ENCODE results near the gene TPCN2. TPM values are rescaled to one million over a fixed set of nuclear protein-coding genes. Genes with fewer than 3 reads are reported as not detected.
A peak's percentile ranks its signal among the peaks of the same experiment; 100 is the strongest.

TPCN2 gene
- total and polyA plus RNA-seq, 2 of the 8 experiments (the other 6 are each of a cell fraction or from before 2014, with no cell fraction given) = 9.7 to 18.6 TPM

DNA sequence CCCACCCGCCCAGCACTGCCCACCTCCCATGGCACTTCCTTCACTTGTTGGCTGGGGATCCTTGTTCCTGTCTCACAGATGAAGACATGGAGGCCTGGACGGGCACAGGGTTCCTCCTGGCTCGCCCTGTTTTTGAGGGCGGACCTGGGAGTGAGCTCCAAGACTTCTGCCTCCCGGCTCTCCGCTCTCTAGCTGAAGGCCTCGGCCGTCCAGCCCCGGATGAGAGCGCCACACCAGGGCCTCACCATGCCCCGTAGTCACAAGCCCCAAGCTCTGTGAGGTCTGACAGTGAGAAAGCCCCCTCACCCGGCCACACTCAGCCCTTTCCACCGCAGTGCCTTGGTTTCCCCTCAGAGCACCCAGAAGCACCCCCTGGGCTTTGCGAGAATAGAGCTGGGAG, 9.1 kb downstream of the TPCN2 start:
- Histone ChIP-seq H2AFZ (ENCODE audit: low read length) (no peak overlapping the region), H3K79me2 (ENCODE audit: control insufficient read depth in 1 of 2, insufficient read depth in 2 of 2, low read length in 2 of 2) (peaks cover 0 to 12% of the 10 kb centered on the region in 2 experiments; a peak in 1 of 4 replicates), H3K56ac (replicated peaks; ENCODE audit: insufficient read length, low read depth, low read length) (no peak overlapping the region), H3K4me2 (ENCODE audit: insufficient read depth in 1 of 2, low read depth in 2 of 2, low read length in 2 of 2) (no peak overlapping the region), H3K4ac (replicated peaks; ENCODE audit: insufficient read length, low read depth, low read length) (no peak overlapping the region), H3K4me1 (replicated peaks in 1 of 4; ENCODE audit: control insufficient read depth in 3 of 4, insufficient read depth in 4 of 4, low read length in 3 of 4) (no peaks in the 10 kb centered on the region), H3K27ac (ENCODE audit: low read depth, low read length) (no peak overlapping the region), H4K8ac (ENCODE audit: extremely low read depth, insufficient read depth, low read length) (peak overlapping the region; percentile 11; the same call in 1 of the 2 replicates), H2BK20ac (ENCODE audit: low read length) (no peak overlapping the region), H2BK15ac (ENCODE audit: low read length) (no peak overlapping the region), H2BK12ac (ENCODE audit: low read depth, low read length) (no peak overlapping the region), H2BK120ac (replicated peaks; ENCODE audit: low read depth, low read length) (no peak overlapping the region), H4K91ac (replicated peaks; ENCODE audit: insufficient read length, low read length) (no peak overlapping the region), H3K14ac (ENCODE audit: insufficient read length) (no peak overlapping the region), H2BK5ac (ENCODE audit: low read depth, low read length) (no peak overlapping the region), H3K9me3 (ENCODE audit: insufficient read depth in 2 of 2, low read depth in 1 of 2, low read length in 1 of 2) (no peaks in the 10 kb centered on the region), H3K4me3 (ENCODE audit: extremely low read depth in 1 of 4, insufficient read depth in 2 of 4, low read depth in 3 of 4, low read length in 4 of 4) (no peak overlapping the region), H3K36me3 (ENCODE audit: control insufficient read depth in 2 of 4, insufficient read depth in 4 of 4, low read length in 3 of 4) (peaks cover 0 to 13% (median 4%) of the 10 kb centered on the region in 4 experiments; a peak in 6 of 8 replicates), H3K23ac (ENCODE audit: insufficient read length) (no peak overlapping the region), H3K79me1 (ENCODE audit: low read depth, low read length) (peaks cover 18% of the 10 kb centered on the region), H3K9ac (replicated peaks in 1 of 4; ENCODE audit: extremely low read depth in 1 of 4, low read depth in 3 of 4, low read length in 3 of 4) (no peak overlapping the region), H4K20me1 (replicated peaks in 1 of 2; ENCODE audit: control insufficient read depth in 1 of 2, insufficient read depth in 2 of 2, low read length in 2 of 2) (peaks cover 2 to 35% of the 10 kb centered on the region in 2 experiments), H3K18ac (ENCODE audit: extremely low read depth, low read length) (no peak overlapping the region), H4K5ac (ENCODE audit: insufficient read length, low read depth, low read length) (no peak overlapping the region), H2AK5ac (ENCODE audit: low read depth, low read length) (no peak overlapping the region), H3K23me2 (ENCODE audit: low read depth, low read length) (no peaks in the 10 kb centered on the region), H3K27me3 (replicated peaks in 1 of 4; ENCODE audit: control insufficient read depth in 3 of 4, extremely low read depth in 1 of 4, insufficient read depth in 3 of 4, low read length in 3 of 4) (no peaks in the 10 kb centered on the region)
- TF ChIP-seq ASH2L (IDR thresholded peaks at IDR 0.05; ENCODE audit: low read length) (no peak), NRF1 (IDR thresholded peaks at IDR 0.05; ENCODE audit: low read depth, low read length) (no peak), MAFK (IDR thresholded peaks at IDR 0.05; ENCODE audit: low read depth, low read length) (no peak), SP2 (IDR thresholded peaks at IDR 0.05; ENCODE audit: low read length) (no peak), CREB1 (IDR thresholded peaks at IDR 0.05) (no peak), ZNF274 (IDR thresholded peaks at IDR 0.05; ENCODE audit: borderline replicate concordance, extremely low read depth, low read length) (no peak), TAF1 (IDR thresholded peaks at IDR 0.05; ENCODE audit: low read depth, low read length) (no peak), TBP (IDR thresholded peaks at IDR 0.05; ENCODE audit: low read depth, low read length) (no peak), CTBP2 (IDR thresholded peaks at IDR 0.05; ENCODE audit: borderline replicate concordance, insufficient read depth, insufficient read length, low read length) (no peak), TEAD4 (IDR thresholded peaks at IDR 0.05; ENCODE audit: low read depth, low read length) (no peak)
- TF ChIP-seq, protein P1, sequence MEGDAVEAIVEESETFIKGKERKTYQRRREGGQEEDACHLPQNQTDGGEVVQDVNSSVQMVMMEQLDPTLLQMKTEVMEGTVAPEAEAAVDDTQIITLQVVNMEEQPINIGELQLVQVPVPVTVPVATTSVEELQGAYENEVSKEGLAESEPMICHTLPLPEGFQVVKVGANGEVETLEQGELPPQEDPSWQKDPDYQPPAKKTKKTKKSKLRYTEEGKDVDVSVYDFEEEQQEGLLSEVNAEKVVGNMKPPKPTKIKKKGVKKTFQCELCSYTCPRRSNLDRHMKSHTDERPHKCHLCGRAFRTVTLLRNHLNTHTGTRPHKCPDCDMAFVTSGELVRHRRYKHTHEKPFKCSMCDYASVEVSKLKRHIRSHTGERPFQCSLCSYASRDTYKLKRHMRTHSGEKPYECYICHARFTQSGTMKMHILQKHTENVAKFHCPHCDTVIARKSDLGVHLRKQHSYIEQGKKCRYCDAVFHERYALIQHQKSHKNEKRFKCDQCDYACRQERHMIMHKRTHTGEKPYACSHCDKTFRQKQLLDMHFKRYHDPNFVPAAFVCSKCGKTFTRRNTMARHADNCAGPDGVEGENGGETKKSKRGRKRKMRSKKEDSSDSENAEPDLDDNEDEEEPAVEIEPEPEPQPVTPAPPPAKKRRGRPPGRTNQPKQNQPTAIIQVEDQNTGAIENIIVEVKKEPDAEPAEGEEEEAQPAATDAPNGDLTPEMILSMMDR (IDR thresholded peaks at IDR 0.05; ENCODE audit: control extremely low read depth in 1 of 3, insufficient read depth in 1 of 3, low read depth in 1 of 3, low read length in 3 of 3) = no peak
- TF ChIP-seq, protein P2, sequence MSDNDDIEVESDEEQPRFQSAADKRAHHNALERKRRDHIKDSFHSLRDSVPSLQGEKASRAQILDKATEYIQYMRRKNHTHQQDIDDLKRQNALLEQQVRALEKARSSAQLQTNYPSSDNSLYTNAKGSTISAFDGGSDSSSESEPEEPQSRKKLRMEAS (IDR thresholded peaks at IDR 0.05) = no peak
- DNase-seq (ENCODE audit: low read depth in 1 of 2, low spot score in 2 of 2) = no peak
- CTCF ChIA-PET (ENCODE audit: partially characterized antibody) = interaction anchor here (1.4 kb wide), 1 partner anchor 109 kb away, joined by 3 read pairs; no protein-coding TSS in a partner anchor
- FAIRE-seq = no peak
- POLR2A ChIA-PET (ENCODE audit: partially characterized antibody) = interaction anchor here (1.3 kb wide), 1 partner anchor 9 kb away, joined by 6 read pairs; the partner anchor contains the start of gene TPCN2
- 89% methylated on average over 13 of the region's 14 CpGs; no CpG with 5 or more reads in 1 of the 2 experiments for WGBS, 2 experiments (ENCODE audit: extremely low coverage in 1 of 2, insufficient coverage in 1 of 2, insufficient read length in 1 of 2, insufficient replicate concordance in 2 of 2, low coverage in 1 of 2, low lambda C conversion rate in 2 of 2, missing lambda C conversion rate in 1 of 2)
